Fibroblast of the aortic adventitia (primary cell): Measurements from ENCODE around the gene ELMO1. TPM values are rescaled to one million over a fixed set of nuclear protein-coding genes. Genes with fewer than 3 reads are reported as not detected.

Experiments used
- DNase-seq: peaks from one replicate; pipeline ENCODE4 v3.0.0-alpha.2; 2010; ENCODE audit warnings: low read depth
- H3K4me3 ChIP-seq: 2 replicates; pipeline ENCODE4 v1.5.1; 2011; ENCODE audit warnings: low read depth, mild to moderate bottlenecking, control low read depth, low read length, moderate library complexity
- total RNA-seq: library from RNA; depleted of rRNA; stranded (reverse); fragments of >200 nt; gene quantifications from 2 replicates; pipeline ENCODE4 v1.2.3, GENCODE V29; 2012; ENCODE audit warnings: low replicate concordance
- TF ChIP-seq, protein P1 (sequence below): IDR thresholded peaks from 2 replicates; pipeline ENCODE4 v1.5.1; 2011; ENCODE audit warnings: mild to moderate bottlenecking, low read length, control low read depth, inconsistent platforms; ENCODE audit not compliant: insufficient read depth

Gene ELMO1
- total RNA-seq, 1 donor: 1.3 TPM

DNA sequence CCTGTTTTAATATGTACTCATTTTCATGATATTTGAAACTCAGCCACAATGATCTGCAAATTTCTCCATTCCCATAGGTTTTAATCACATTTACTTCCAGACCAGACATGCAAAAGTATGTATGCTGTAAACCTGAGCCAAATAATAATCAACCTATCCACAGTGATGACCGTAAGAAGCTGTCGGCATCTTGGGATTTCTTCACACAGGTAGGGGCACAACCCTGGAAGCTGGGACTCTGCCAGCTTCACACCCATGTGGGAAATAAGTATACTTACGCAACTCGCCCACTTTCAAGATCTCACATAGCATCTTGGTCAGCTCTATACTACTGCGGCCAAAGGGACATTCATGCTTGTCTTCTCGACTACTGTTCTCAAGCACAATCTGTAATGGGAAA, 352.3 kb downstream of the ELMO1 start:
- H3K4me3 ChIP-seq: no peak overlapping the region
- TF ChIP-seq, protein P1, sequence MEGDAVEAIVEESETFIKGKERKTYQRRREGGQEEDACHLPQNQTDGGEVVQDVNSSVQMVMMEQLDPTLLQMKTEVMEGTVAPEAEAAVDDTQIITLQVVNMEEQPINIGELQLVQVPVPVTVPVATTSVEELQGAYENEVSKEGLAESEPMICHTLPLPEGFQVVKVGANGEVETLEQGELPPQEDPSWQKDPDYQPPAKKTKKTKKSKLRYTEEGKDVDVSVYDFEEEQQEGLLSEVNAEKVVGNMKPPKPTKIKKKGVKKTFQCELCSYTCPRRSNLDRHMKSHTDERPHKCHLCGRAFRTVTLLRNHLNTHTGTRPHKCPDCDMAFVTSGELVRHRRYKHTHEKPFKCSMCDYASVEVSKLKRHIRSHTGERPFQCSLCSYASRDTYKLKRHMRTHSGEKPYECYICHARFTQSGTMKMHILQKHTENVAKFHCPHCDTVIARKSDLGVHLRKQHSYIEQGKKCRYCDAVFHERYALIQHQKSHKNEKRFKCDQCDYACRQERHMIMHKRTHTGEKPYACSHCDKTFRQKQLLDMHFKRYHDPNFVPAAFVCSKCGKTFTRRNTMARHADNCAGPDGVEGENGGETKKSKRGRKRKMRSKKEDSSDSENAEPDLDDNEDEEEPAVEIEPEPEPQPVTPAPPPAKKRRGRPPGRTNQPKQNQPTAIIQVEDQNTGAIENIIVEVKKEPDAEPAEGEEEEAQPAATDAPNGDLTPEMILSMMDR: no peak
- no peak for DNase-seq

DNA sequence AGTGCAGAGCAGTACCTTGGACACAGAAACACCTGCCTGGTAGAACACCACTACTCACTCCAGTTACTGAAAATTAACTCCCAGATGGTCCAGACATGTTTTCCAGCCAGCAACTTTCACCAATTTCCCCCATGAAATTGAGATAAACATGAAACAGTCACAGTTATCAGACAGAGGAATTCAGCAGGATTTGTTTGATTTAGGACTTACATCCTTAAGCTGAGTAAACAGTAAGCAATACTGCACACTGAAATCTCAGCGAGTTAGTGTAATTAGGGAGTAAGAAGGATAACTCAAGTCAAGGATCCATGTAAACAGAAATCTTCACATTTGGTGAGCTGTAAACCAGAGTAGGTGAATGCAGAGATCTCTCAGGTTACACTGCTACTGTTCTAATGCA, 353.5 kb downstream of the ELMO1 start:
- DNase-seq: no peak
- no peak overlapping the region for H3K4me3 ChIP-seq
- TF ChIP-seq, protein P1: no peak

DNA sequence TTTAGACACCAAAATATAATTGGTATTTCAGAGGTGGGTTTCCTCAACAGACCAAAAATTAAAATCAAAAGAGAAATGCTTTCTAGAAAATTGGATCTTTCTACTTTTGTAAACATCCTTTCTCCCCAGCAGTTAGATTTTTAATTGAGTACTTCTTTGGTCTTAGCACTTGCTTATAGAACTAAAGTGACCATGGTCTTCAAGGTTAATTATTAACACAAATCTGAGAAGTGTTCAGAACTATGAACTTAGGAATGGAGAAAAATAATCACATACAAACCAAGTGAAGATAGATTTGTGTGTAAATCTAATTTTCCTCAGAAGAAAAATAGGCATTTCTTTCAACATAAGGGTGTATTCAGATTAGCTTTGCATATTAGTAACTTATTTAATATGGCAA, 355.4 kb downstream of the ELMO1 start:
- no peak for DNase-seq

DNA sequence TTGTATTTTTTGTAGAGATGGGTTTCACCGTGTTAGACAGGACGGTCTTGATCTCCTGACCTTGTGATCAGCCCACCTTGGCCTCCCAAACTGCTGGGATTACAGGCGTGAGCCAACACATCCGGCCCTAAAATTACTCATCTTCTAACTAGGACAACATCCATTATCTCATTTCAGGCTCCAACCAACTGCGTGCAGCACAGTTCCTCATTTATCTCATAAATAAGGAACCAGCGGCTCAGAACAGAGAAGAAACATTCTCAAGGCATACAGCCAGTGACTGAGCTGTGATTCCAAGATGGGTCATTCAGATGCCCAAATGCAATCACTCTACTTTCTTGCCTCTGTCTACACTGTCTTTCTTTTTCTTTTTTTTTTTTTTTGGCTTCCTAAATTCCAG, 356.1 kb downstream of the ELMO1 start:
- DNase-seq: no peak
- H3K4me3 ChIP-seq: no peak overlapping the region
- TF ChIP-seq, protein P1: no peak

More for the DNA sequence above, 355.4 kb downstream of the ELMO1 start:
- H3K4me3 ChIP-seq: no peak overlapping the region
- TF ChIP-seq, protein P1: no peak

DNA sequence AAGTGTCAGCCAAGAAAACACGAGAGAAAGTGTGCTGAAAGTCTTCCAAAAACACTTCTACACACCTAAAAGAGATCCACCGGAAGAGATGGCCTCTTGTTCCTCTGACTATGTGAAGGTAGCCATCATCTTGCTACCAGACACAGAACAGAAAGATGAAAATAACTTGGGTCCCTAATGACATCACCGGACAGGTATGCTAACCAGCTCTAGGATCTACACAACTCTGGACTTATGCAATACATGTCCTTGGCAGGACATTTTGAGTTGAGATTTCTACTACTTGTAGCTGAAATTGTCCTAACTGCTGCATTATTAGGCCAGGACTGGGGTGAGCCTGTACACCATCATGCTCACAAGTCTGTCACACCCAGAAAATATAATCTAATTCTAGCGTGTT, 358.7 kb downstream of the ELMO1 start:
- no peak overlapping the region for H3K4me3 ChIP-seq
- DNase-seq: peak; percentile 5
- TF ChIP-seq, protein P1: no peak

DNA sequence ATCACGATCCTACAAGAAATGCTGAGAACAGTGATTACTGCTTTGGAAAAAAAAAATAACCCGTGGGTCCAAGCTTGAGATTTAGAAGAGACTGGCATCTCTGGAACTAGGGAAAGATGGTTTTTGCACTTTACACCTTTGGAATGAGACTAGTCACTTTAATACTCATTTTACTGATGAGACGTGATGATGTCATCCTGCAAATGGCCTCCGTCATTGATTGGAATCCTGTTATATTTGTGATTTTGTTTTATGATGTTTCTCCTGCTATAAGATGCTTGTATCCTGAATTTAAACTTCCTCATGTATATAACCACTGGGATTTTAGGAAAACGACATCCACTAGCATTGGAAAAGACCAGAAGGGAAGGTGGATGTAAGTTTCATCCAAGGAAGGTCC, 363.1 kb downstream of the ELMO1 start:
- TF ChIP-seq, protein P1: no peak
- no peak for DNase-seq

DNA sequence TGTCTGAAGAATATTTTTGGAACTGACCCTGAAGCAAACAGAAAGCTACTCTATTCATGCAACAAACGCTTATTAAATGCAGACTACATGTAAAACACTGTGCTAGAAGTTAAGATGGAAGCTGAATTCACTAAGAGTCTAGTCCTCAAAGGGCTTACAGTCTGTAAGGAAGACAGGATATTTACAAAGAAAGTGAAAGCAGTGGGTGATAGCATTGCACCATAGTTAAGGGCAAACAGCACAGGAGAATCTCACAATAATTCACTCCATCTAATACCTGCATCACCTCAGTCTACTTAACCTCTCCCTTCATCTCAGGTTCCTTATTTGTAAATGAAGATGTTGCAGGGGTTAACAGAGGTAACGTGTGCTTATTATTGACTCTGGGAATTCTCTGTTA, 364.4 kb downstream of the ELMO1 start:
- TF ChIP-seq, protein P1: no peak
- H3K4me3 ChIP-seq: no peak overlapping the region
- DNase-seq: no peak

More for the DNA sequence above, 363.1 kb downstream of the ELMO1 start:
- H3K4me3 ChIP-seq: no peak overlapping the region
